ENCODE measurements around the gene TCAP. TPM values are rescaled to one million over a fixed set of nuclear protein-coding genes. Genes with fewer than 3 reads are reported as not detected.

TCAP gene
- total RNA-seq, 1 donor from 2014 or later = 20.7 TPM

GRCh38 chr17:39667262-39667944, 2.3 kb downstream of the TCAP start:
- DNase-seq = no peak

GRCh38 chr17:39667945-39668924, 3.1 kb downstream of the TCAP start, which contains the start of gene PNMT:
PNMT (plus strand) TSS chr17:39668453; CDS start chr17:39668476, 23 bp downstream.
- DNase-seq = no peak

- no peak for DNase-seq
Observed at GRCh38 chr17:39669897-39670735, 5.0 kb downstream of the TCAP start.

DNA sequence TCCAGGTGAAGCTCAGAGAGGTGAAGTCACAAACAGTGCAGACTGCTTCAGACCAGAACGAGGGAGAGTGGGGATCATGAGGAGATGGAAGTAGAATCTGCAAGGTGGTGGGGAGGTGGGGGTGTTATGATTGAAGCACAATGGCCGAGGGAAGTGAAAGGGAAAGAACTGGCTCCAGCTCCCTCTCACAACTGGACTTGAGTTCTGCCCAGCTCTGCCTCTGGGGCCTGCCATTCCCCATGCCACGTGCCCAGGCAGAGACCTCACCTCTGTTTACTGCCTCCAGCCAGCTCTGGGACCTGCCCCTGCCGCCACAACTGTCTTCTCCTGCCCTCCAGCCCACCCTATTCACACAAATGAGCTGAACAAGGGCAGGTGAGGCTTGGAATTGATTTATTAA, 5.6 kb downstream of the TCAP start:
- DNase-seq = no peak

DNA sequence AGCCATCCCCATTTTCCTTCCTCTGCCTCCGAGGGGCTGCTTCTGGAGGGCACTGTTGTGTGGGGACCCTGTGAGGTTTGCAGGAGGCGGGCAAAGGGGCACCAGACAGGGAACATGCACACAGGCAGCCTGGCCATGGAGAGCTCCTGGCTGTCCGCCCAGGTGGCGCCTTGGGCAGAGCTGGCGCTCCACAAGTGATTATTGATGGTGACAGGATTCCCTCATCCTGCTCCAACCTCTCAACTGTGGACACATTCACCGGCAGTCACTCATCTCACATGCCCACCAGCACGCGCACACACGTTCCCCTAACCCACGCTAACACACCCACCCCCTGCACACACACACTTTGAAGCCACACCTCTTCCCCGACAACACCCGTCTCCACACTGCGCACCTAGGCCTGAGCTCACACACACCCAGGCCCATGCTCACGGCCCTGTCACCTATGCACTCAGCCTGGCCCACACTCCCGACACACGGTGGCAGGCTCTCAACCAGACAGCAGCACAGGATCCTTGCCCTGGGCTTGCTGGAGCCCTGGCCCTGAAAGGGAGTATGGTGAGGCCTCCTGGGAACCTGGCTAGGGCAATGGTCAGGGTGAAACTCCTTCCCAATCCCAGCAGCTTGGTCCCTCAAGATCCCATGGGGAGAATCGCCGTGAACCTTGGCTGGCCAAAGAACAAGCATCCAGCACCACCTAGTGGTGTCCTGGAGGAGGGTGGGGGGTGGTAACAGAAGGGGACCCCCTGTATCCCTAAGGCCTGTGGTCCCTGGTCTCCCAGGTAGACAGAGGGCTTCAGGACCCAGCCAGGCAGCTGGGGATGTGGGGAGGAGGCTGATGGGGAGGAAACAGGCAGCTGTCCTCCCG, 6.7 kb downstream of the TCAP start:
- no peak for DNase-seq

- no peak for DNase-seq
Observed at GRCh38 chr17:39672522-39673334, 7.6 kb downstream of the TCAP start.

DNA sequence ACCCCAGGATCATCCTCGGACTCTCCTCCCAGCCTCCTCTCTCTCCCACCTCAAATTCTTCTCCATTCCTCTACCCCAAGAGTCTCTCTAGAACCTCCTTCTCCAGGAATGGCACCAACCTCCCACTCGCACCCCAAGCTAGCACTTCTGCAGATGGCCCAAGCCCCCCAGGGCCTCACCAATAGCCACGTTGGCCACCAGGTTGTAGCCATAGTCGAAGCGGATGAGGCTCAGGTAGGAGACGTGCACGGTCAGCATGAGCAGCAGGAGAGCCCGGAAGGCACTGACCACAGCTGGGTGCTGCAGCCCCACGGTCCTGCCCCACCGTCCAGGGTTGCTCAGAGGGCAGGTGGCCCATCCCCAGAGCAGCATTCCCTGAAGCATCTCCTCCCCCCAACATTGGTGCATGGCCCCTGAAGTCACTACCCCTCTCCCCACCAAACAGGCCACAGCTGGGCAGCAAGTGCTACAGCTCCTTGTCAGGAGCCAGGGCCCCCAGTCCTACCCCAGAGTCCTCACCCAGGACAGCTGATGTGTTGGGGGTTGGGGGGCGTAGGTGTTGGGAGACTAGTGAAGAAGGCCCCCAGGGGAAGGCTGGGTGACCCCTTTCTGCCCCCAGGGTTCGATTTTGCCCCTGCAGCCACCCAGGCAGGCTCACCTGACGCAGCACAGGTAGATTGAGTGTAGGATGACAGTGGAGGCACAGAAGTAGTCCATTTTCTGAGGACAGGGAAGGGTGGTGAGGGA, 8.4 kb downstream of the TCAP start:
- DNase-seq = no peak

DNA sequence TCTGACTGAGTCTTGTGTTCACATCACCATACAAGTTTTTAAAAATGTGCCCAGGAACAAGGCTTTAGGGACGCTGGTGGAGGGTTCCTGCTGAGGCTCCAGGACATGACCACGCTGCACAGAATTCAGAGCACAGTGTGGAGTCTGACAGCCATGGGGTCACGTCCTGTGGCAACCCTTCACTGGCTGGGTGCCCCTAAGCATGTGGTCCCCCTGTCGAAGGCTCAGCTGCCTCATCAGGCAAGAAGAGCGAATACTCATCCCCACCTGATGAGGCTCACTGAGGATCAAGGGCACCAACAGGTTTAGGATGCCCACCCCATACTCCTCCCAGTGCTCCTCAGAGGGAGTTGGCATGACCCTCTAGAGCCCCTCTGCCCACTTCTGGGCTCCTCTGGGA, 9.0 kb downstream of the TCAP start:
- DNase-seq = no peak

DNA sequence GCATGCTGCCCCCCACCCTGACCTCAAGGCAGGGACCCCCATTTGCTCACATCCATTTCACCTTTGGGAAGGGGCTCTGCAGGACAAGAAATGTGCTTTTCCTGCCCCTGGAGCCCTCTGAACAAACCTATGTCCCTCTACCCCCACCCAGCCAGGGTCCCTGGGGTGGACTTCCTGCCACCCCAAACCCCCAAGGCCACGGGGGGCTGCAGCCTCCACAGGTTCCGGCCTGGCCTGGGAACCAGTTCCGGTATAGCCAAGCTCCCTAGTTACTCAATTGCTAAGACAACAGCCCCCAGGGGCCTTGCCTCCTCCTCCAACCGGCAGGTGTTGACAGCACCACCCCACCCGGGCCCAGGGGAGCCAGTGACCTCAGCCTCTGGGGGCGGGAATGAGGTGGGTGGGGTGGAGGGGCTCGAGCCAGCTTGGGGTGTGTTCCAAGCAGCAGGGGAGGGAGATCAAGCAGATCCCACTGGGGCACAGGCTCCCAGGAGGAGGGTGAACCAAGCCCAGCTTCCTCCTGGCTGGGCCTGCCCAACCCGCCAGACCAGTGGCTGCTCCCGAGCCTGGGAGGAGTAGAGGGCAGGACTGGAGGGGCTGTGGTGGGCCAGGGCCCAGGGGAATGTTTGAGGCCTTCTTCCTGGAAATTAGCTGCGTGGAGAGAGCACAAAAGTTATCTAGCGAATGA, 9.7 kb downstream of the TCAP start:
- DNase-seq = peak; percentile 7

GRCh38 chr17:39675390-39676082, 10.4 kb downstream of the TCAP start:
- no peak for DNase-seq

DNA sequence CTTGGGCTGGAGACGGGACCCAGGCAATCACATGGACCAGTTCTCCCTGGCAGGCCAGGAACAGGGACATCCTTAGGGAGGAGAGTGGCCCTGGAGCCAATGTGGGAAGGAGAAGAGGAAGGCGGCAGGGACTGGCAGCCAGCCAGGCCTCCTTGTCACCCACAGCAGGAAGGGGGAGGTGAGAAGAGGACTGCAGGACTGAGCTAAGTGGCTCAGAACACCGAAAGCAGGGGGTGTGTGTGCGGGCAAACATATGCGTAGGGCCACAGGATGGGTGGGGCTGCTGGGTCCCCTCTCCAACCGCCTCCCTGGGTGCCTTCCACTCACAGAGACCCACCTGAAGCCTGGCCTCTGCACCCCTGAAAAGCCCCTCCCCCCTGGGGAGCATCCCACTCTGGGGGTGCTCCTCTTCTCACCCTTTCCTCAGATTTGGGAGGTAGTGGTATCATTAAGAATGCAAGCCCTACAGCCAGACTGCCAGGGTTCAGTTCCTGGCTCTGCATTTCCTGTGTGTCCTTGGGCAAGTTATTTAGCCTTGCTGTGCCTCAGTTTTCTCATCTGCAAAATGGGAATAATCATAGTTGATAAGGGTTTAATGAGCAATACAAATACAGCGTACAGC, 11.2 kb downstream of the TCAP start:
- DNase-seq = no peak

GRCh38 chr17:39677072-39677471, 11.9 kb downstream of the TCAP start:
- no peak for DNase-seq

GRCh38 chr17:39677542-39678339, 12.6 kb downstream of the TCAP start:
- DNase-seq = peak; percentile 26

GRCh38 chr17:39678340-39679116, 13.4 kb downstream of the TCAP start:
- DNase-seq = no peak

GRCh38 chr17:39679521-39680192, 14.5 kb downstream of the TCAP start:
- no peak for DNase-seq

Data from skin of body (tissue), 2 donors.